GM10248 (cell line): ENCODE results near the gene EPHB1.
A peak's percentile ranks its signal among the peaks of the same experiment; 100 is the strongest.

ENCODE experiments used
- CTCF ChIA-PET: fragments of 300-600 bp; sonication (Branson Sonifier 250); formaldehyde crosslinking; extraction: SDS; loops from one replicate; lab custom pipeline; 2021; ENCODE audit warnings: antibody characterized with exemption; lab: Yijun Ruan, JAX
- POLR2A ChIA-PET: fragments of 350-650 bp; sonication (Branson Sonifier 250); formaldehyde crosslinking; extraction: SDS; loops from one replicate; lab custom pipeline; 2020; ENCODE audit warnings: antibody characterized with exemption; lab: Yijun Ruan, JAX
- DNase-seq: peaks from one replicate; pipeline ENCODE4 v3.0.0; 2012; ENCODE audit errors: extremely low spot score
- TF ChIP-seq, protein P1 (sequence below): IDR thresholded peaks from 2 replicates; pipeline ENCODE4 v1.5.1; 2012; ENCODE audit warnings: mild to moderate bottlenecking, low read depth; ENCODE audit errors: extremely low read depth, missing control alignments, control extremely low read depth

EPHB1 gene

DNA sequence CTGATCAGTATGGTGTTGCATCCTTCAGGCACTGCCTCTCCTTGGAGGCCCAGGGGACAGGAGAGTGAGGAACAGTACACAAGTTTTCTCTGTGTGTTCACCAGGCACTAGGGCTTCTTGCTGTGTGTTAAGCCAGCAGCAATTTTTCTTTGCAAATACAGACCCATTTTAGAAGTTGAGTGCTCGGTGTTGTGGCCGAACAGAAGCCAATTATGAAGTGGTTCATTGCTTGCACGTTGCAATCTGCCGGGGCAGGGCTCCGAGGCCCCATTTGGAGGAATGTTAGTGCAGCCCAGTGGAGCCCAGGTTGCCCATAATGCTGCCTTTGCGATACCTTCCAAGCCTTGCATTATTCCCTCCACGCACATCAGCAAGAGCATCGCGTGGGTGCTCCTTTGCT lies 51.0 kb downstream of the EPHB1 start:
- ChIA-PET POLR2A (no interaction called here), CTCF (no interaction called here)
- no peak for DNase-seq
- TF ChIP-seq, protein P1, sequence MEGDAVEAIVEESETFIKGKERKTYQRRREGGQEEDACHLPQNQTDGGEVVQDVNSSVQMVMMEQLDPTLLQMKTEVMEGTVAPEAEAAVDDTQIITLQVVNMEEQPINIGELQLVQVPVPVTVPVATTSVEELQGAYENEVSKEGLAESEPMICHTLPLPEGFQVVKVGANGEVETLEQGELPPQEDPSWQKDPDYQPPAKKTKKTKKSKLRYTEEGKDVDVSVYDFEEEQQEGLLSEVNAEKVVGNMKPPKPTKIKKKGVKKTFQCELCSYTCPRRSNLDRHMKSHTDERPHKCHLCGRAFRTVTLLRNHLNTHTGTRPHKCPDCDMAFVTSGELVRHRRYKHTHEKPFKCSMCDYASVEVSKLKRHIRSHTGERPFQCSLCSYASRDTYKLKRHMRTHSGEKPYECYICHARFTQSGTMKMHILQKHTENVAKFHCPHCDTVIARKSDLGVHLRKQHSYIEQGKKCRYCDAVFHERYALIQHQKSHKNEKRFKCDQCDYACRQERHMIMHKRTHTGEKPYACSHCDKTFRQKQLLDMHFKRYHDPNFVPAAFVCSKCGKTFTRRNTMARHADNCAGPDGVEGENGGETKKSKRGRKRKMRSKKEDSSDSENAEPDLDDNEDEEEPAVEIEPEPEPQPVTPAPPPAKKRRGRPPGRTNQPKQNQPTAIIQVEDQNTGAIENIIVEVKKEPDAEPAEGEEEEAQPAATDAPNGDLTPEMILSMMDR = no peak

DNA sequence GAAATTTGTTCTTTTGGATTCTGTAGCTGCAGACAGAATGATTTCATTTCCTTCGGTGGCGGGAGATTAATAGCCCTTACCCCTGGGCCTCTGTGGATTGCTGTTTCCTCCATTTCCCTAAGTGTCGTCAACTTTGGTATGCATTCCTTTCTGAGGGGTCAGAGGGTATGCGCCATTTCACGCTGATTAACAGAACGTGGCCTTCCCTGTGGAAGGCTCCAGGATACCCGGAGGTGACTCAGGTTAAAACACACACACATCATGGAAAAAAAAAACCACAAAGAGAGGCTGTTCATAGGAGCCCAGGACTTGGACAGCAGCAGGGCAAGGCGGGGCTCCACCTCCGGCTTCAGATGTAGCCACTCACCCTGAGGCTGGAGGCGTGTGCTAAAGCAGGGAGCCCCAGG lies 51.9 kb downstream of the EPHB1 start:
- TF ChIP-seq, protein P1 = no peak
- CTCF ChIA-PET = no interaction called here
- DNase-seq = no peak
- POLR2A ChIA-PET = no interaction called here

DNA sequence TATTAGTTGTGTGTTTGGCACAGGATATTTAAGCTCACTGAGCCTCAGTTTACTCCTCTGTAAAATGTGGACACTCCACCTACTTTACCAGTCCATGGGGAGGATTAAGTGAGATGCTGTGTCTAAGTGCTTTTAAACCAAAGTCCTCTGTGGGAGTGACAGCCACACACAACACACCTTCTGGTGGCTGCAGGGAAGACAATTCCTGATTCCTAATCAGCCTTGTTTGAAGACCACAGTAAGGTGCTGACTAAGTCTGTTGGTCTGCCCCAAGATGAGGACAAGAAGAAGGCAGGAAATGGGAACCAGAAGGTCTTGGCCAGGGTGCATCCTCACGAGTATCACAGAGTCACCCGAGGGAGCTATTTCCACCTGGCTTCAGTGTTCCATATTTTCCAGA lies 52.3 kb downstream of the EPHB1 start:
- POLR2A ChIA-PET = no interaction called here
- DNase-seq = no peak
- CTCF ChIA-PET = no interaction called here
- TF ChIP-seq, protein P1 = no peak

DNA sequence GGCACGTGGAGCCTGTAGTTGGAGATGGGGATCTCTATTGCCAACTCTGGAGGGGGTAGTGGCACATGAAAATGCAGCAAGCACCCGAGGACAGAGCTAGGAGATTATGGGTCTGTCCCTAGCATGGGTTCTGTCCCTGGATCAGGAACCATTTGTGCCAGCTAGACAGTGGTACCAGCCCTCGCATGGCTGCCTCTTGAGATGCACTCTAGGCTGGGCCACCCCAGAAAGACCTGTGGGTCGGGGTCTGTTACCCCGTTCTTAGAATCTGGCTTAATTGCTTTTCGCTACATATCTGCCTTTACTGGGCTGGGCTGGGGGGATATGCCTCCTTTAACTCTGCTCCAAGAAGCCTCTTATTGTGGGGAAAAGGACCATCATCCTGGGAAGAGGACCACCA lies 54.5 kb downstream of the EPHB1 start:
- no peak for DNase-seq
- TF ChIP-seq, protein P1 = no peak
- ChIA-PET CTCF (interaction anchor here (1.4 kb wide), 1 partner anchor 13 kb away, joined by 4 read pairs; no protein-coding TSS in a partner anchor), POLR2A (no interaction called here)

DNA sequence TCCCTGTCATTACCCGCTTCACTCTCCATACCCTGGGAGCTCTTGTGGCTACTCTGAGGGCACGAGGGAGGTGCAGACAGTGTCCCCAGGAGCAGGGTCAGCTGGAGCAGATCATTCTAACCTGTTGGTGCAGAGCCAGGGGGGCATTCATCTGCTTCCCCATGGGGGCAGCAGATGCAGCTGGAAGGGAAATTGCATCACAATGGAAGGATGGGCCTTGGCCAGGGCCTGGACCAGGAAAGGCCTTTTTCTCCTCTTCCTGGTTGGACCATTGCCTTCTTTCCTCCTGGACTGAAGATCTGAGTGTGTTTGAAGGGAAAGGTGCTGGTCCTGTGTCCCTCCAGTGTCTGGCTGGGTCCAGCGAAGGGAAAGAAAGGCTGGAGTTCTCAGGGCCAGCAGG lies 55.7 kb downstream of the EPHB1 start:
- POLR2A ChIA-PET = no interaction called here
- DNase-seq = no peak
- TF ChIP-seq, protein P1 = no peak
- CTCF ChIA-PET = interaction anchor here (1.1 kb wide), 1 partner anchor 11 kb away, joined by 3 read pairs; no protein-coding TSS in a partner anchor

DNA sequence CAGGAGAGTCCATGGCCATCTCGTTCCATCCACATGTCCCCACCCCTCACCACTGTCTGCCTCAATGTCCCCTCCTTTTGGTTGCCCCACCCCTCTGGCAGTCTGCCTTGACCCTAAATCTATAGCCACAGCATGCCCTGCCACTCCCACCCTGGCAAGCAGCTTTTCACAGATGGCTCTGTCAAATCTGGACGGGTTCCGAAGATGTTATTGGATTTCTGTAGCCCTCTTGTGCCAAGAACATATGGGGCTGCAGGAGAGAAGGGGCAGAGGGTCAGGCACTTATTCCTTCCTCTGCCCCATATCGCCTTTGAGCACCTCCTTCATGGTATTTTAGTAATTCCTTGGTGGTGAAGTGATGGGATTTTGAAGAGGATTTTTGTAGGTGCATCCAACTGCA lies 57.1 kb downstream of the EPHB1 start:
- no peak for DNase-seq
- TF ChIP-seq, protein P1 = no peak
- ChIA-PET POLR2A (no interaction called here), CTCF (no interaction called here)

DNA sequence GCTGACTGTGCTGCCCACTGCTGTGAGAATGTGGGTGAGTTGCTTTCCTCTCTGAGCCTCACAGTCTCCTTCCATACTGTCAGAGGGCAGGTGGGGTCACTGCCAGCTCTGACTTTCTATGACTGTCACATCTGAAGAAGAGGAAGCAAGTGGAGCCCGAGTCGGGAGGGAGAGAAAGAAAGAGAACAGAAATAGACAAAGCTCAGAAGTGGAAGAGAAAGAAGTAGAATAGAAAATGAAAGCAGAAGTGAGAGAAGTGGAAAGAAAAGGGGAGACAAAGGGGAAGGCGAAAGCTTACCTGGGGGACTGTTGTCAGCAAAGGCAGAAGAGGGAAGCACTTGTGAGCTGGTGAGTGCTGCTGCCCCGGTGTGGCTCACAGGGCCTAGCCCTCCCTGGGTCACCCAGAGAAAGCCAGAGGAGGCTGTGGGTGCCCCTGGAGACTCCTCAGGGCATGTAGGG lies 57.9 kb downstream of the EPHB1 start:
- DNase-seq = peak; percentile 72
- ChIA-PET CTCF (interaction anchor here (1.0 to 1.6 kb wide), 5 partner anchors 10 to 58 kb away, joined by 3 to 7 read pairs (median 4); partner anchors contain the start of gene EPHB1), POLR2A (no interaction called here)
- TF ChIP-seq, protein P1 = no peak
